Measurements from ENCODE around the gene FRK. TPM values are rescaled to one million over a fixed set of nuclear protein-coding genes. Genes with fewer than 3 reads are reported as not detected.

FRK gene
- total RNA-seq, 4 donors from 2014 or later, result 13.3 to 25.4 (median 18.9) TPM

GRCh38 chr6:116083052-116083451, 22.4 kb upstream of the FRK start:
- Histone ChIP-seq H3K27ac (no peak overlapping the region), H3K27me3 (no peaks in the 10 kb centered on the region), H3K4me3 (no peak overlapping the region), H3K36me3 (no peaks in the 10 kb centered on the region), H3K9me3 (no peaks in the 10 kb centered on the region), H3K4me1 (no peaks in the 10 kb centered on the region)
- intact Hi-C loops (cut with DNase I; ENCODE audit: low total_unique reads), result no loop called here
- 74 to 75% methylated on average over 3 to 5 of the region's 5 CpGs for WGBS, 2 donors (ENCODE audit: low coverage in 1 of 2)
- in situ Hi-C loops (cut with MboI; ENCODE audit: low pct_ligation_motif_present in 1 of 4, low pct_unique_long_range_greater_than_20kb in 1 of 4, low sequenced_read_pairs in 3 of 4), result no loop called here
- no peak for DNase-seq
- no peak for TF ChIP-seq EP300 (IDR thresholded peaks at IDR 0.05; ENCODE audit: low read depth)
- no peak for TF ChIP-seq POLR2AphosphoS5 (IDR thresholded peaks at IDR 0.05)
- TF ChIP-seq CTCF (IDR thresholded peaks at IDR 0.05), result no peak
- TF ChIP-seq POLR2A (IDR thresholded peaks at IDR 0.05), result no peak

- H3K27me3 ChIP-seq, result no peaks in the 10 kb centered on the region
- H3K9me3 ChIP-seq, result no peaks in the 10 kb centered on the region
- WGBS, 2 donors (ENCODE audit: low coverage in 1 of 2), result 98 to 100% methylated on average over 3 of the region's 3 CpGs
- no peak overlapping the region for H3K4me3 ChIP-seq
- TF ChIP-seq POLR2AphosphoS5 (IDR thresholded peaks at IDR 0.05), result no peak
- TF ChIP-seq EP300 (IDR thresholded peaks at IDR 0.05; ENCODE audit: low read depth), result no peak
- no peak for TF ChIP-seq POLR2A (IDR thresholded peaks at IDR 0.05)
- TF ChIP-seq CTCF (IDR thresholded peaks at IDR 0.05), result no peak
- in situ Hi-C loops (cut with MboI; ENCODE audit: low pct_ligation_motif_present in 1 of 4, low pct_unique_long_range_greater_than_20kb in 1 of 4, low sequenced_read_pairs in 3 of 4), result no loop called here
- DNase-seq, result no peak
- intact Hi-C loops (cut with DNase I; ENCODE audit: low total_unique reads), result no loop called here
- H3K27ac ChIP-seq, result no peak overlapping the region
- H3K36me3 ChIP-seq, result no peaks in the 10 kb centered on the region
- H3K4me1 ChIP-seq, result no peaks in the 10 kb centered on the region
Measured at GRCh38 chr6:116078945-116079344, 18.3 kb upstream of the FRK start.

GRCh38 chr6:116078522-116078921, 17.8 kb upstream of the FRK start:
- Histone ChIP-seq H3K27me3 (no peaks in the 10 kb centered on the region), H3K27ac (no peak overlapping the region), H3K4me3 (no peak overlapping the region), H3K36me3 (no peaks in the 10 kb centered on the region), H3K9me3 (no peaks in the 10 kb centered on the region), H3K4me1 (no peaks in the 10 kb centered on the region)
- WGBS, 2 donors (ENCODE audit: low coverage in 1 of 2), result 68 to 80% methylated on average over 3 of the region's 3 CpGs
- no peak for DNase-seq
- intact Hi-C loops (cut with DNase I; ENCODE audit: low total_unique reads) (no loop called here), in situ Hi-C loops (cut with MboI; ENCODE audit: low pct_ligation_motif_present in 1 of 4, low pct_unique_long_range_greater_than_20kb in 1 of 4, low sequenced_read_pairs in 3 of 4) (no loop called here)
- TF ChIP-seq CTCF (IDR thresholded peaks at IDR 0.05), result no peak
- TF ChIP-seq EP300 (IDR thresholded peaks at IDR 0.05; ENCODE audit: low read depth), result no peak
- TF ChIP-seq POLR2A (IDR thresholded peaks at IDR 0.05), result no peak
- no peak for TF ChIP-seq POLR2AphosphoS5 (IDR thresholded peaks at IDR 0.05)

- Histone ChIP-seq H3K27me3 (no peaks in the 10 kb centered on the region), H3K4me1 (peaks cover 0 to 7% (median 0%) of the 10 kb centered on the region in 4 donors), H3K9me3 (no peaks in the 10 kb centered on the region), H3K4me3 (no peak overlapping the region), H3K36me3 (no peaks in the 10 kb centered on the region), H3K27ac (no peak overlapping the region)
- in situ Hi-C loops (cut with MboI; ENCODE audit: low pct_ligation_motif_present in 1 of 4, low pct_unique_long_range_greater_than_20kb in 1 of 4, low sequenced_read_pairs in 3 of 4) (no loop called here), intact Hi-C loops (cut with DNase I; ENCODE audit: low total_unique reads) (no loop called here)
- TF ChIP-seq POLR2AphosphoS5 (IDR thresholded peaks at IDR 0.05), result no peak
- no peak for TF ChIP-seq CTCF (IDR thresholded peaks at IDR 0.05)
- no peak for TF ChIP-seq EP300 (IDR thresholded peaks at IDR 0.05; ENCODE audit: low read depth)
- TF ChIP-seq POLR2A (IDR thresholded peaks at IDR 0.05), result no peak
- no peak for DNase-seq
- 92 to 100% methylated on average over 2 of the region's 2 CpGs for WGBS, 2 donors (ENCODE audit: low coverage in 1 of 2)
Measured at GRCh38 chr6:116074732-116075390, 14.2 kb upstream of the FRK start.
